Endothelial cell of umbilical vein (primary cell): ENCODE data around the gene PRDM7. TPM values are rescaled to one million over a fixed set of nuclear protein-coding genes. Genes with fewer than 3 reads are reported as not detected.

Experiments
- BruUV-seq: library from RNA; stranded (reverse); fragments of 400-500 nt; replicated peaks from 2 replicates; lab custom pipeline; 2021; lab: Mats Ljungman, UMichigan
- CTCF ChIA-PET: fragments of 300-600, 350-600 bp; sonication (Branson Sonifier 250); formaldehyde crosslinking; loops from one replicate; lab custom pipeline; 2021; ENCODE audit warnings: antibody characterized with exemption, inconsistent platforms; lab: Charles Lee
- POLR2A ChIA-PET: fragments of 300-600, 350-600 bp; sonication (Branson Sonifier 250); formaldehyde crosslinking; loops from one replicate; lab custom pipeline; 2021; ENCODE audit warnings: antibody characterized with exemption, inconsistent platforms; lab: Charles Lee
- DNase-seq: peaks from one replicate; pipeline ENCODE4 v3.0.0-alpha.2; 2011; ENCODE audit warnings: low read depth, low spot score
- FAIRE-seq: peaks from 2 replicates; lab custom pipeline; 2011; peaks lifted over from hg19 to GRCh38; lab: Jason Lieb, UNC
- H2AFZ ChIP-seq: 2 replicates; pipeline ENCODE4 v1.6.0; 2012; ENCODE audit warnings: low read depth, low read length, control low read depth, inconsistent platforms
- H3K27ac ChIP-seq: 2 replicates; pipeline ENCODE4 v1.5.1; 2011; ENCODE audit warnings: low read depth, mild to moderate bottlenecking, control low read depth, low read length, moderate library complexity; ENCODE audit not compliant: insufficient read depth
- H3K27me3 ChIP-seq, 2 experiments: 2 replicates each; pipeline versions ENCODE4 v1.6.0 to v1.6.1; 2011; ENCODE audit warnings: low read length in 2 of 2, mixed read lengths in 1 of 2; ENCODE audit not compliant: control insufficient read depth in 2 of 2, insufficient read depth in 2 of 2
- H3K36me3 ChIP-seq, 2 experiments: 2 replicates in 1 of 2; 3 replicates in 1 of 2; pipeline ENCODE4 v1.5.1; 2011; ENCODE audit warnings: low read length in 2 of 2, mild to moderate bottlenecking in 1 of 2, moderate library complexity in 1 of 2; ENCODE audit not compliant: control insufficient read depth in 2 of 2, insufficient read depth in 2 of 2; ENCODE audit errors: extremely low read depth in 1 of 2
- H3K4me1 ChIP-seq: 3 replicates; pipeline ENCODE4 v1.5.1; 2011; ENCODE audit warnings: mild to moderate bottlenecking, low read length; ENCODE audit not compliant: control insufficient read depth, insufficient read depth; ENCODE audit errors: extremely low read depth
- H3K4me2 ChIP-seq: 2 replicates; pipeline ENCODE4 v1.6.1; 2011; ENCODE audit warnings: low read length, control low read depth, mixed read lengths; ENCODE audit not compliant: insufficient read depth
- H3K4me3 ChIP-seq, 3 experiments: fragments of 200-600 bp in 1 of 3; sonication (generic), shearing (Covaris generic) in 1 of 3; replicated peaks in 1 of 3; 2 replicates each; pipeline ENCODE4 v1.5.1; 2011 to 2016; ENCODE audit warnings: control low read depth in 3 of 3, low read length in 3 of 3, mild to moderate bottlenecking in 2 of 3, inconsistent platforms in 1 of 3, low read depth in 1 of 3, moderate library complexity in 1 of 3; ENCODE audit not compliant: insufficient read depth in 1 of 3
- H3K79me2 ChIP-seq: 2 replicates; pipeline ENCODE4 v1.6.0; 2012; ENCODE audit warnings: low read length, inconsistent platforms; ENCODE audit not compliant: control insufficient read depth, insufficient read depth
- H3K9ac ChIP-seq: replicated peaks from 2 replicates; pipeline ENCODE3; 2011; ENCODE audit warnings: low read length, control low read depth; ENCODE audit not compliant: insufficient read depth; ENCODE audit errors: extremely low read depth
- H3K9me1 ChIP-seq: replicated peaks from 3 replicates; pipeline ENCODE4 v1.6.0; 2011; ENCODE audit warnings: mild to moderate bottlenecking, low read length; ENCODE audit not compliant: control insufficient read depth, insufficient read depth; ENCODE audit errors: extremely low read depth
- H3K9me3 ChIP-seq: replicated peaks from 2 replicates; pipeline ENCODE4 v1.5.1; 2012; ENCODE audit warnings: low read length, inconsistent platforms; ENCODE audit not compliant: control insufficient read depth, insufficient read depth
- H4K20me1 ChIP-seq: replicated peaks from 2 replicates; pipeline ENCODE3; 2011; ENCODE audit warnings: mild to moderate bottlenecking, low read length; ENCODE audit not compliant: control insufficient read depth, insufficient read depth; ENCODE audit errors: extremely low read depth
- CTCF ChIP-seq, 2 donors: IDR thresholded peaks; 1 replicate in 1 of 2; 2 replicates in 1 of 2; pipeline ENCODE4 v1.5.1; 2011; ENCODE audit warnings: low read length in 2 of 2, mild to moderate bottlenecking in 2 of 2, moderate library complexity in 2 of 2, control low read depth in 1 of 2, inconsistent platforms in 1 of 2, low read depth in 1 of 2; ENCODE audit not compliant: insufficient read depth in 1 of 2; ENCODE audit errors: extremely low read depth in 1 of 2
- EZH2 ChIP-seq: IDR thresholded peaks from 2 replicates; pipeline ENCODE4 v1.6.1; 2012; ENCODE audit warnings: borderline replicate concordance, low read depth, mild to moderate bottlenecking, moderate library complexity, low read length, inconsistent platforms; ENCODE audit not compliant: severe bottlenecking
- FOS ChIP-seq: IDR thresholded peaks from 2 replicates; pipeline ENCODE4 v1.6.1; 2011; ENCODE audit warnings: mild to moderate bottlenecking, low read length, moderate library complexity, borderline replicate concordance; ENCODE audit not compliant: insufficient read depth
- GATA2 ChIP-seq: IDR thresholded peaks from 2 replicates; pipeline ENCODE4 v1.7.0; 2011; ENCODE audit warnings: low read depth, mild to moderate bottlenecking, moderate library complexity, mixed read lengths, low read length; ENCODE audit not compliant: insufficient read length, insufficient read depth
- JUN ChIP-seq: IDR thresholded peaks from 2 replicates; pipeline ENCODE4 v1.6.1; 2011; ENCODE audit warnings: borderline replicate concordance, low read depth; ENCODE audit not compliant: insufficient read length, insufficient read depth
- MYC ChIP-seq: IDR thresholded peaks from one replicate; pipeline ENCODE4 v1.6.1; 2011; ENCODE audit warnings: mild to moderate bottlenecking, low read depth, low read length
- POLR2A ChIP-seq: IDR thresholded peaks from 2 replicates; pipeline ENCODE4 v1.6.1; 2012; ENCODE audit warnings: low read depth, mild to moderate bottlenecking, control low read depth, low read length
- POLR2AphosphoS5 ChIP-seq: IDR thresholded peaks from 2 replicates; pipeline ENCODE4 v1.6.1; 2012; ENCODE audit warnings: low read depth, mild to moderate bottlenecking, control low read depth, low read length, moderate library complexity; ENCODE audit not compliant: insufficient read depth
- dilution Hi-C: fragments of 300-500 bp; cut with MboI; formaldehyde crosslinking; loops from one replicate; pipeline ENCODE4 v1.15.0; 2019; ENCODE audit warnings: low sequenced_read_pairs; ENCODE audit not compliant: extremely low pct_ligation_motif_present
- intact Hi-C: fragments of 100-400 bp; cut with micrococcal nuclease; formaldehyde crosslinking; loops from one replicate; pipeline ENCODE4 v1.10.0; 2022
- polyA plus RNA-seq, 4 experiments: library from polyadenylated mRNA; depleted of rRNA in 3 of 4; stranded (reverse) in 3 of 4; unstranded in 1 of 4; fragments of >200 nt; gene quantifications; 2 replicates each; pipeline versions ENCODE4 v1.2.1 to v1.2.3, GENCODE V29; 2011 to 2012; ENCODE audit warnings: missing spikeins in 1 of 4
- total RNA-seq: library from RNA; stranded (reverse); gene quantifications from 2 replicates; pipeline ENCODE4 v1.2.3, GENCODE V29; 2021
- TF ChIP-seq, protein P1 (sequence below): IDR thresholded peaks from 2 replicates; pipeline ENCODE4 v1.6.1; 2011; ENCODE audit not compliant: insufficient read depth, insufficient read length

PRDM7 gene
- total and polyA plus RNA-seq, 2 donors (not counting 3 experiments of a cell fraction or from before 2014, with no cell fraction given), result not detected

GRCh38 chr16:90009172-90009899 is 67.8 kb downstream of the PRDM7 start:
- Histone ChIP-seq H2AFZ (no peak overlapping the region), H3K9ac (no peak overlapping the region), H3K9me3 (no peaks in the 10 kb centered on the region), H4K20me1 (no peaks in the 10 kb centered on the region), H3K79me2 (no peaks in the 10 kb centered on the region), H3K36me3 (no peaks in the 10 kb centered on the region), H3K4me3 (no peak overlapping the region), H3K27me3 (no peaks in the 10 kb centered on the region), H3K4me2 (no peak overlapping the region), H3K4me1 (no peaks in the 10 kb centered on the region), H3K9me1 (no peaks in the 10 kb centered on the region), H3K27ac (no peak overlapping the region)
- FAIRE-seq (no peak), DNase-seq (no peak)
- no TSS peak for BruUV-seq
- intact Hi-C loops, result no loop called here
- TF ChIP-seq CTCF (IDR thresholded peaks at IDR 0.05; ENCODE audit: extremely low read depth in 1 of 2, insufficient read depth in 1 of 2, low read depth in 1 of 2, low read length in 2 of 2) (no peak), POLR2A (no peak), JUN (no peak), FOS (no peak), POLR2AphosphoS5 (no peak), MYC (no peak), GATA2 (no peak), EZH2 (no peak)
- TF ChIP-seq, protein P1, sequence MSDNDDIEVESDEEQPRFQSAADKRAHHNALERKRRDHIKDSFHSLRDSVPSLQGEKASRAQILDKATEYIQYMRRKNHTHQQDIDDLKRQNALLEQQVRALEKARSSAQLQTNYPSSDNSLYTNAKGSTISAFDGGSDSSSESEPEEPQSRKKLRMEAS, result no peak
- ChIA-PET CTCF (no interaction called here), POLR2A (no interaction called here)
- dilution Hi-C loops, result no loop called here
